B cell (primary cell): ENCODE results near the gene PTPRG. TPM values are rescaled to one million over a fixed set of nuclear protein-coding genes. Genes with fewer than 3 reads are reported as not detected.

Experiments
- ATAC-seq: fragments of 200-7000 bp; cut with Tn5 transposase; one replicate; pipeline ENCODE4 v1.10.0; 2021; ENCODE audit warnings: low read depth, mild to moderate bottlenecking, moderate number of reproducible peaks, moderate library complexity
- CTCF ChIA-PET: fragments of 350-600 bp; sonication (Branson Sonifier 250); formaldehyde crosslinking; loops from one replicate; lab custom pipeline; 2021; ENCODE audit warnings: antibody characterized with exemption, inconsistent platforms; lab: Charles Lee
- POLR2A ChIA-PET: fragments of 350-600 bp; sonication (Branson Sonifier 250); formaldehyde crosslinking; loops from one replicate; lab custom pipeline; 2021; ENCODE audit warnings: antibody characterized with exemption; lab: Charles Lee
- DNase-seq: peaks from one replicate; pipeline ENCODE4 v3.0.0; 2013
- H2AFZ ChIP-seq: 2 replicates; pipeline ENCODE4 v1.6.1; 2012; ENCODE audit warnings: mild to moderate bottlenecking, low read depth, low read length; ENCODE audit not compliant: insufficient read depth, poor library complexity, severe bottlenecking
- H3K27ac ChIP-seq, 2 donors: 1 replicate in 1 of 2; 2 replicates in 1 of 2; pipeline ENCODE4 v1.5.1; 2012 to 2013; ENCODE audit warnings: low read length in 2 of 2, mild to moderate bottlenecking in 2 of 2, moderate library complexity in 1 of 2
- H3K27me3 ChIP-seq, 4 experiments: fragments of 200-600 bp in 1 of 4; sonication (generic) in 1 of 4; replicated peaks in 1 of 4; 1 replicate in 2 of 4; 2 replicates in 2 of 4; pipeline versions ENCODE4 v1.6.1 to v1.7.0; 2013 to 2016; ENCODE audit warnings: low read length in 3 of 4, mild to moderate bottlenecking in 2 of 4, mixed read lengths in 1 of 4, moderate library complexity in 1 of 4; ENCODE audit not compliant: insufficient read depth in 4 of 4, control insufficient read depth in 3 of 4; ENCODE audit errors: control extremely low read depth in 1 of 4
- H3K36me3 ChIP-seq, 2 experiments: replicated peaks in 1 of 2; 1 replicate in 1 of 2; 2 replicates in 1 of 2; pipeline versions ENCODE4 v1.6.1 to v1.7.1; 2013; ENCODE audit warnings: low read length in 1 of 2; ENCODE audit not compliant: insufficient read depth in 2 of 2, control insufficient read depth in 1 of 2; ENCODE audit errors: control extremely low read depth in 1 of 2, extremely low read depth in 1 of 2
- H3K4me1 ChIP-seq, 2 donors: fragments of 200-600 bp in 1 of 2; sonication (generic) in 1 of 2; 1 replicate in 1 of 2; 2 replicates in 1 of 2; pipeline versions ENCODE4 v1.5.1 to v1.6.1; 2013 to 2017; ENCODE audit warnings: low read length in 2 of 2; ENCODE audit not compliant: control insufficient read depth in 2 of 2, insufficient read depth in 2 of 2
- H3K4me2 ChIP-seq: replicated peaks from 2 replicates; pipeline ENCODE3; 2012; ENCODE audit warnings: mild to moderate bottlenecking, low read depth, low read length; ENCODE audit not compliant: poor library complexity, severe bottlenecking
- H3K4me3 ChIP-seq, 5 experiments: fragments of 200-600 bp in 1 of 5; sonication (generic) in 1 of 5; 1 replicate in 3 of 5; 2 replicates in 2 of 5; pipeline versions ENCODE4 v1.5.1 to v1.7.0; 2011 to 2016; ENCODE audit warnings: low read length in 4 of 5, mild to moderate bottlenecking in 4 of 5, low read depth in 2 of 5, control low read depth in 1 of 5, moderate library complexity in 1 of 5; ENCODE audit not compliant: insufficient read depth in 1 of 5; ENCODE audit errors: control extremely low read depth in 1 of 5, extremely low read depth in 1 of 5
- H3K79me2 ChIP-seq: fragments of 200-600 bp; sonication (generic); one replicate; pipeline ENCODE4 v1.6.0; 2016; ENCODE audit warnings: low read length; ENCODE audit not compliant: control insufficient read depth, insufficient read depth
- H3K9ac ChIP-seq: fragments of 200-600 bp; sonication (generic); 2 replicates; pipeline ENCODE4 v1.6.1; 2017; ENCODE audit warnings: mild to moderate bottlenecking, low read length, moderate library complexity
- H3K9me3 ChIP-seq, 3 donors: one replicate each; pipeline versions ENCODE4 v1.6.1 to v1.7.1; 2013; ENCODE audit warnings: low read length in 2 of 3; ENCODE audit not compliant: control insufficient read depth in 2 of 3, insufficient read depth in 1 of 3; ENCODE audit errors: control extremely low read depth in 1 of 3
- H4K20me1 ChIP-seq: 2 replicates; pipeline ENCODE4 v1.6.0; 2012; ENCODE audit warnings: mild to moderate bottlenecking, low read length; ENCODE audit not compliant: insufficient read depth, control insufficient read depth, poor library complexity, severe bottlenecking
- H3K27ac Mint-ChIP-seq: one replicate; pipeline ENCODE4 v1.8.0; 2021; ENCODE audit warnings: mixed read lengths
- H3K27me3 Mint-ChIP-seq: one replicate; pipeline ENCODE4 v1.8.0; 2021; ENCODE audit warnings: mixed read lengths
- H3K4me1 Mint-ChIP-seq: one replicate; pipeline ENCODE4 v1.8.0; 2021; ENCODE audit warnings: mixed read lengths
- H3K4me3 Mint-ChIP-seq: one replicate; pipeline ENCODE4 v1.8.0; 2021; ENCODE audit warnings: mixed read lengths
- H3K9me3 Mint-ChIP-seq: one replicate; pipeline ENCODE4 v1.8.0; 2022; ENCODE audit warnings: mixed read lengths; ENCODE audit not compliant: insufficient read depth
- CTCF ChIP-seq: fragments of 200-600 bp; IDR thresholded peaks from one replicate; pipeline ENCODE4 v1.8.0; 2022; ENCODE audit warnings: antibody characterized with exemption, mild to moderate bottlenecking
- EZH2 ChIP-seq: IDR thresholded peaks from 2 replicates; pipeline ENCODE4 v1.6.1; 2012; ENCODE audit warnings: borderline replicate concordance, low read depth, mild to moderate bottlenecking, moderate library complexity, low read length; ENCODE audit not compliant: insufficient read depth, poor library complexity, severe bottlenecking
- WGBS: methylation state at CpG from one replicate; pipeline ENCODE4 v1.1.5; 2013; ENCODE audit warnings: missing lambda C conversion rate; ENCODE audit not compliant: insufficient coverage; 5-methylcytosine and 5-hydroxymethylcytosine counted together
- intact Hi-C: fragments of 100-400 bp; cut with micrococcal nuclease; formaldehyde crosslinking; loops from one replicate; pipeline ENCODE4 v1.10.0; 2022
- polyA plus RNA-seq: library from polyadenylated mRNA; depleted of rRNA; stranded (reverse); fragments of >200 nt; gene quantifications from 2 replicates; pipeline ENCODE4 v1.2.3, GENCODE V29; 2012
- total RNA-seq, 2 donors: library from RNA; stranded (reverse); fragments of 120-200 nt in 1 of 2; gene quantifications; 1 replicate in 1 of 2; 2 replicates in 1 of 2; pipeline versions ENCODE4 v1.2.3 to v1.2.4, GENCODE V29; 2013 to 2022

PTPRG gene
- total and polyA plus RNA-seq, 2 donors (not counting 1 experiment from before 2014, with no cell fraction given) = 0.12 to 1.3 TPM

DNA sequence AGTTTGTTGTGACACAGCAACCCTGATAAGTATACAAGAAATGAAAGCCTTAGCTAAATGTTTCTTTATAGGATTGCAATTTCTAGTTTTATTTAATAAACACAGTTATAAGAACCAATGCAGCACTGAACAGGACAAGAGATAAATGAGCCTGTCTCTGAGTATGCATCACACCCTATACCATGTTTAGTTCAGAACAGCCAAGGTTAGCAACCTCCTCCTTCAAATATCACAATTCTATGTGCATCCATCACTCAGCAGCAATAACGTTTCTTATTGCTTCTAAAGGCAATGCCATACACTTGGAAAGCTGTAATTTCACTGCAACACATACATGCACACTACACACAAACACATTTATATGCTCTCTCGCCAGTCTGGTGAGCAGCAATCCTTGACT, 280.6 kb downstream of the PTPRG start:
- DNase-seq = no peak
- intact Hi-C loops = no loop called here
- Histone ChIP-seq H3K9me3 (no peaks in the 10 kb centered on the region), H3K27ac (no peak overlapping the region), H3K4me2 (no peak overlapping the region), H4K20me1 (no peaks in the 10 kb centered on the region), H3K27me3 (no peaks in the 10 kb centered on the region), H2AFZ (no peak overlapping the region), H3K79me2 (no peaks in the 10 kb centered on the region), H3K4me3 (no peak overlapping the region), H3K9ac (no peak overlapping the region), H3K36me3 (no peaks in the 10 kb centered on the region), H3K4me1 (no peaks in the 10 kb centered on the region)
- no peaks in the 10 kb centered on the region for H3K4me1 Mint-ChIP-seq
- WGBS = 90% methylated on average over 2 of the region's 2 CpGs
- ATAC-seq = no peak
- TF ChIP-seq CTCF = no peak
- no peak for TF ChIP-seq EZH2
- H3K9me3 Mint-ChIP-seq = no peaks in the 10 kb centered on the region
- POLR2A ChIA-PET = no interaction called here
- CTCF ChIA-PET = no interaction called here
- H3K27me3 Mint-ChIP-seq = no peaks in the 10 kb centered on the region
- no peak overlapping the region for H3K27ac Mint-ChIP-seq
- no peak overlapping the region for H3K4me3 Mint-ChIP-seq

- no peaks in the 10 kb centered on the region for H3K79me2 ChIP-seq
- DNase-seq (no peak), ATAC-seq (no peak)
- H3K36me3 ChIP-seq = no peaks in the 10 kb centered on the region
- CTCF ChIA-PET = no interaction called here
- Mint-ChIP-seq H3K27ac (no peak overlapping the region), H3K4me3 (no peak overlapping the region), H3K27me3 (no peaks in the 10 kb centered on the region), H3K9me3 (no peaks in the 10 kb centered on the region), H3K4me1 (no peaks in the 10 kb centered on the region)
- no CpG with 5 or more reads among the region's 5 CpGs for WGBS
- H3K9ac ChIP-seq = no peak overlapping the region
- no peak overlapping the region for H3K27ac ChIP-seq
- H2AFZ ChIP-seq = no peak overlapping the region
- no peaks in the 10 kb centered on the region for H4K20me1 ChIP-seq
- TF ChIP-seq EZH2 (no peak), CTCF (no peak)
- H3K4me3 ChIP-seq = no peak overlapping the region
- intact Hi-C loops = no loop called here
- H3K4me1 ChIP-seq = no peaks in the 10 kb centered on the region
- H3K9me3 ChIP-seq = no peaks in the 10 kb centered on the region
- POLR2A ChIA-PET = no interaction called here
- H3K4me2 ChIP-seq = no peak overlapping the region
- H3K27me3 ChIP-seq = no peaks in the 10 kb centered on the region
Measured at GRCh38 chr3:61844346-61844745, 283.0 kb downstream of the PTPRG start.
